PFSK-1 (cell line): ENCODE results near the gene LPCAT1.

ENCODE experiments used
- FOXP2 ChIP-seq: optimal IDR thresholded peaks from 2 replicates; pipeline ENCODE3; 2011; ENCODE audit warnings: borderline replicate concordance, control low read depth, inconsistent platforms; ENCODE audit not compliant: insufficient read depth; ENCODE audit errors: extremely low read length, extremely low read depth
- POLR2AphosphoS5 ChIP-seq: IDR thresholded peaks from 2 replicates; pipeline ENCODE4 v1.6.1; 2012; ENCODE audit warnings: low read depth, mild to moderate bottlenecking, control low read depth, low read length, moderate library complexity
- SIN3A ChIP-seq: IDR thresholded peaks from 2 replicates; pipeline ENCODE4 v1.6.1; 2012; ENCODE audit warnings: mild to moderate bottlenecking, low read length, moderate library complexity, borderline replicate concordance; ENCODE audit not compliant: insufficient read depth
- TAF1 ChIP-seq: IDR thresholded peaks from 2 replicates; pipeline ENCODE4 v1.6.1; 2012; ENCODE audit warnings: low read length, control low read depth, borderline replicate concordance; ENCODE audit not compliant: insufficient read depth
- TF ChIP-seq, protein P1 (sequence below), 2 experiments: IDR thresholded peaks; 2 replicates each; pipeline versions ENCODE4 v1.6.1 to v1.8.0; 2011 to 2012; ENCODE audit warnings: low read depth in 2 of 2, low read length in 2 of 2, control low read depth in 1 of 2, inconsistent platforms in 1 of 2, mild to moderate bottlenecking in 1 of 2, moderate library complexity in 1 of 2; ENCODE audit not compliant: insufficient read depth in 1 of 2

DNA sequence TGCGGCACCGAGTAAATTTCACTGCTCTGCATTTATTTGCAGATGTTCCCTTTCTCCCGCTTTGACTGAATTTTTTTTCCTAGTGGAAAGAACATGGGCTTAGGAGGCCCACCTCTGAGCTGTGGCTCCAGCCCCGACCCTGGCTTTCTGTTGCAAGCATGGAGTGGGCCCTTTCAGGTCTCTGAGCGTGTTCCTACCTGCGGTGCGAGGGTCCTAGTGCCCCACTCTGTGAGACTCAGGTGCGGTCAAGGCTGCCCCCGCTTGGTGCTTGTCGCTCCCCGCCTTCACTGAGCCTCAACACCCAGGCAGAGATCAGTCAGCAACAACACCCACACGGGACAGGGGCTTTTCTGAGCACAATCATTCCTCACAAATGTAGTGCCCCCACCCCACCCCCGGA, 110.5 kb downstream of the LPCAT1 start:
- TF ChIP-seq, protein P1, sequence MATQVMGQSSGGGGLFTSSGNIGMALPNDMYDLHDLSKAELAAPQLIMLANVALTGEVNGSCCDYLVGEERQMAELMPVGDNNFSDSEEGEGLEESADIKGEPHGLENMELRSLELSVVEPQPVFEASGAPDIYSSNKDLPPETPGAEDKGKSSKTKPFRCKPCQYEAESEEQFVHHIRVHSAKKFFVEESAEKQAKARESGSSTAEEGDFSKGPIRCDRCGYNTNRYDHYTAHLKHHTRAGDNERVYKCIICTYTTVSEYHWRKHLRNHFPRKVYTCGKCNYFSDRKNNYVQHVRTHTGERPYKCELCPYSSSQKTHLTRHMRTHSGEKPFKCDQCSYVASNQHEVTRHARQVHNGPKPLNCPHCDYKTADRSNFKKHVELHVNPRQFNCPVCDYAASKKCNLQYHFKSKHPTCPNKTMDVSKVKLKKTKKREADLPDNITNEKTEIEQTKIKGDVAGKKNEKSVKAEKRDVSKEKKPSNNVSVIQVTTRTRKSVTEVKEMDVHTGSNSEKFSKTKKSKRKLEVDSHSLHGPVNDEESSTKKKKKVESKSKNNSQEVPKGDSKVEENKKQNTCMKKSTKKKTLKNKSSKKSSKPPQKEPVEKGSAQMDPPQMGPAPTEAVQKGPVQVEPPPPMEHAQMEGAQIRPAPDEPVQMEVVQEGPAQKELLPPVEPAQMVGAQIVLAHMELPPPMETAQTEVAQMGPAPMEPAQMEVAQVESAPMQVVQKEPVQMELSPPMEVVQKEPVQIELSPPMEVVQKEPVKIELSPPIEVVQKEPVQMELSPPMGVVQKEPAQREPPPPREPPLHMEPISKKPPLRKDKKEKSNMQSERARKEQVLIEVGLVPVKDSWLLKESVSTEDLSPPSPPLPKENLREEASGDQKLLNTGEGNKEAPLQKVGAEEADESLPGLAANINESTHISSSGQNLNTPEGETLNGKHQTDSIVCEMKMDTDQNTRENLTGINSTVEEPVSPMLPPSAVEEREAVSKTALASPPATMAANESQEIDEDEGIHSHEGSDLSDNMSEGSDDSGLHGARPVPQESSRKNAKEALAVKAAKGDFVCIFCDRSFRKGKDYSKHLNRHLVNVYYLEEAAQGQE (IDR thresholded peaks at IDR 0.05; ENCODE audit: insufficient read depth in 1 of 2, low read depth in 2 of 2, low read length in 2 of 2), result no peak
- TF ChIP-seq TAF1 (no peak), FOXP2 (no peak), SIN3A (no peak), POLR2AphosphoS5 (no peak)
